GM23338 (cell line): Measurements from ENCODE around the gene HMCN2. TPM values are rescaled to one million over a fixed set of nuclear protein-coding genes. Genes with fewer than 3 reads are reported as not detected.

ENCODE experiments used
- ATAC-seq: fragments of 200-7000 bp; cut with Tn5 transposase; 3 replicates; pipeline ENCODE4 v1.9.1; 2020
- DNase-seq: peaks from one replicate; pipeline ENCODE4 v3.0.0-alpha.2; 2015; ENCODE audit warnings: low spot score
- H2AFZ ChIP-seq: fragments of 200-600 bp; sonication (generic); 2 replicates; pipeline ENCODE4 v1.8.0; 2016; ENCODE audit warnings: antibody characterized with exemption, mild to moderate bottlenecking, moderate library complexity
- H3F3A ChIP-seq: fragments of 200-600 bp; sonication (generic); replicated peaks from 2 replicates; pipeline ENCODE4 v1.8.0; 2017; ENCODE audit warnings: antibody characterized with exemption, mixed run types, low read depth
- H3K27ac ChIP-seq: fragments of 200-600 bp; sonication (generic); 2 replicates; pipeline ENCODE4 v1.6.1; 2016; ENCODE audit warnings: low read depth
- H3K27me3 ChIP-seq: fragments of 200-600 bp; sonication (generic); 2 replicates; pipeline ENCODE4 v1.8.0; 2016; ENCODE audit warnings: mild to moderate bottlenecking, mixed run types, moderate library complexity; ENCODE audit not compliant: insufficient read depth
- H3K36me3 ChIP-seq: fragments of 200-600 bp; sonication (generic); 2 replicates; pipeline ENCODE4 v1.8.0; 2016; ENCODE audit warnings: mild to moderate bottlenecking; ENCODE audit not compliant: insufficient read depth
- H3K4me1 ChIP-seq: fragments of 200-600 bp; sonication (generic); 2 replicates; pipeline ENCODE4 v1.8.0; 2016; ENCODE audit warnings: mild to moderate bottlenecking, moderate library complexity; ENCODE audit not compliant: insufficient read depth
- H3K4me2 ChIP-seq: fragments of 200-600 bp; sonication (generic); 2 replicates; pipeline ENCODE4 v1.7.1; 2017; ENCODE audit warnings: mixed run types
- H3K4me3 ChIP-seq: fragments of 200-600 bp; sonication (generic); 2 replicates; pipeline ENCODE4 v1.6.1; 2016; ENCODE audit warnings: mixed run types
- H3K79me2 ChIP-seq: fragments of 200-600 bp; sonication (generic); replicated peaks from 2 replicates; pipeline ENCODE4 v1.8.0; 2017; ENCODE audit warnings: mild to moderate bottlenecking; ENCODE audit not compliant: insufficient read depth
- H3K9me2 ChIP-seq: fragments of 200-600 bp; sonication (generic); 2 replicates; pipeline ENCODE4 v1.8.0; 2017; ENCODE audit not compliant: insufficient read depth
- H4K20me1 ChIP-seq: fragments of 200-600 bp; sonication (generic); replicated peaks from 2 replicates; pipeline ENCODE4 v1.8.0; 2017; ENCODE audit warnings: mild to moderate bottlenecking; ENCODE audit not compliant: insufficient read depth
- H3K27ac Mint-ChIP-seq: 2 replicates; pipeline ENCODE4 v1.8.0; 2020; ENCODE audit warnings: inconsistent platforms, mild to moderate bottlenecking, moderate library complexity, mixed read lengths
- H3K27me3 Mint-ChIP-seq: 3 replicates; pipeline ENCODE4 v1.8.0; 2022; ENCODE audit warnings: low read depth, mild to moderate bottlenecking, moderate library complexity, mixed read lengths, inconsistent platforms; ENCODE audit not compliant: insufficient read depth, poor library complexity
- H3K36me3 Mint-ChIP-seq: 3 replicates; pipeline ENCODE4 v1.8.0; 2021; ENCODE audit warnings: low read depth, mild to moderate bottlenecking, inconsistent platforms, moderate library complexity, mixed read lengths
- H3K4me1 Mint-ChIP-seq: 3 replicates; pipeline ENCODE4 v1.8.0; 2020; ENCODE audit warnings: mild to moderate bottlenecking, inconsistent platforms, mixed read lengths
- H3K4me3 Mint-ChIP-seq: 3 replicates; pipeline ENCODE4 v1.8.0; 2021; ENCODE audit warnings: moderate library complexity, mild to moderate bottlenecking, inconsistent platforms, mixed read lengths
- H3K9me3 Mint-ChIP-seq: 3 replicates; pipeline ENCODE4 v1.8.0; 2020; ENCODE audit warnings: moderate library complexity, mild to moderate bottlenecking, inconsistent platforms, mixed read lengths
- CREB1 ChIP-seq: fragments of 250-450 bp; sonication (Bioruptor Pico); IDR thresholded peaks from 2 replicates; pipeline ENCODE4 v1.5.0; 2020; ENCODE audit warnings: low read depth, mild to moderate bottlenecking, moderate library complexity
- EZH2 ChIP-seq: fragments of 200-600 bp; sonication (generic); IDR thresholded peaks from one replicate; pipeline ENCODE4 v1.8.0; 2017; ENCODE audit warnings: antibody characterized with exemption, mild to moderate bottlenecking, low read depth; ENCODE audit not compliant: unreplicated experiment
- JUNB ChIP-seq: IDR thresholded peaks from one replicate; pipeline ENCODE4 v1.6.1; 2016; ENCODE audit warnings: antibody characterized with exemption; ENCODE audit not compliant: unreplicated experiment
- NANOG ChIP-seq: IDR thresholded peaks from 2 replicates; pipeline ENCODE4 v1.6.1; 2016; ENCODE audit warnings: antibody characterized with exemption, borderline replicate concordance
- POLR2AphosphoS5 ChIP-seq: IDR thresholded peaks from 2 replicates; pipeline ENCODE4 v1.6.1; 2016; ENCODE audit warnings: antibody characterized with exemption, low read depth
- STAT1 ChIP-seq: IDR thresholded peaks from one replicate; pipeline ENCODE4 v1.6.1; 2016; ENCODE audit warnings: antibody characterized with exemption; ENCODE audit not compliant: unreplicated experiment
- ZNF114 ChIP-seq: fragments of 250-450 bp; sonication (Bioruptor Pico); IDR thresholded peaks from 2 replicates; pipeline ENCODE4 v1.5.0; 2020; ENCODE audit warnings: mild to moderate bottlenecking, moderate library complexity
- ZNF331 ChIP-seq: fragments of 250-450 bp; sonication (Bioruptor Pico); IDR thresholded peaks from 2 replicates; pipeline ENCODE4 v1.5.0; 2020; ENCODE audit warnings: low read depth, mild to moderate bottlenecking, moderate library complexity
- polyA plus RNA-seq: library from polyadenylated mRNA; unstranded; fragments of >200 nt; fragmentation: Nextera tagmentation; extraction: Ambion mirVana; gene quantifications from 2 replicates; pipeline ENCODE4 v1.2.1, GENCODE V29; 2016
- total RNA-seq: library from RNA; depleted of rRNA; stranded (reverse); fragments of >200 nt; shearing (Covaris generic); gene quantifications from 2 replicates; pipeline ENCODE4 v1.2.3, GENCODE V29; 2014
- TF ChIP-seq, protein P1 (sequence below): IDR thresholded peaks from 2 replicates; pipeline ENCODE4 v1.6.1; 2016; ENCODE audit warnings: antibody characterized with exemption
- TF ChIP-seq, protein P2 (sequence below), 2 experiments: fragments of 200-600 bp in 1 of 2; sonication (generic) in 1 of 2; conservative IDR thresholded peaks; 2 replicates each; pipeline versions ENCODE4 v1.5.1 to v1.6.1; 2016 to 2017; ENCODE audit warnings: antibody characterized with exemption in 2 of 2, low read depth in 2 of 2, mild to moderate bottlenecking in 2 of 2, moderate library complexity in 1 of 2
- TF ChIP-seq, protein P3 (sequence below): fragments of 250-450 bp; sonication (Bioruptor Pico); IDR thresholded peaks from 2 replicates; pipeline ENCODE4 v1.5.0; 2020; ENCODE audit warnings: mild to moderate bottlenecking, moderate library complexity

Gene HMCN2
- total and polyA plus RNA-seq, 2 experiments from 2014 or later: 1.3 to 4.7 TPM

DNA sequence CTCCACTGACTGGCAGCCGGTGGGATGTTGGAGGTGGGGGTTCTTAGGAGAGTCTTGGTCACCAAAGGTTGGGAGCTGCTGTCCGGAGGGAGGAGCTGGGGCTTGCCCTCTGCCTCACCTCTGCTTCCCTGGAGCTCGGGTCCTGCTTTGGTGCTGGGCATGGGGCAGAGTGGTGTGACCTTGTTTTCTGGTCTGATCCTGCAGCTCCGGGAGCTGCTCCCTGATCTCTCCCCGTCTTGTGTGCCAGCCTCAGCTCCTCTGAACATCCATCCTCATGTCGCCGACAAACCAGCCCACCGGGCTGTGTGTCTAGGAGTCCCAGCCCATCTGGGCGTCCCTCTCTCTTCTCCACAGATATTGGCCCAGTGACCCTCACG lies 18.7 kb downstream of the HMCN2 start:
- H3K27me3 Mint-ChIP-seq: peaks cover 15% of the 10 kb centered on the region
- TF ChIP-seq NANOG: no peak
- TF ChIP-seq ZNF114 (CRISPR knock-in tag): no peak
- TF ChIP-seq STAT1: no peak
- no peak for TF ChIP-seq ZNF331 (CRISPR knock-in tag)
- no peak for TF ChIP-seq POLR2AphosphoS5
- TF ChIP-seq CREB1 (CRISPR knock-in tag): no peak
- TF ChIP-seq, protein P1, sequence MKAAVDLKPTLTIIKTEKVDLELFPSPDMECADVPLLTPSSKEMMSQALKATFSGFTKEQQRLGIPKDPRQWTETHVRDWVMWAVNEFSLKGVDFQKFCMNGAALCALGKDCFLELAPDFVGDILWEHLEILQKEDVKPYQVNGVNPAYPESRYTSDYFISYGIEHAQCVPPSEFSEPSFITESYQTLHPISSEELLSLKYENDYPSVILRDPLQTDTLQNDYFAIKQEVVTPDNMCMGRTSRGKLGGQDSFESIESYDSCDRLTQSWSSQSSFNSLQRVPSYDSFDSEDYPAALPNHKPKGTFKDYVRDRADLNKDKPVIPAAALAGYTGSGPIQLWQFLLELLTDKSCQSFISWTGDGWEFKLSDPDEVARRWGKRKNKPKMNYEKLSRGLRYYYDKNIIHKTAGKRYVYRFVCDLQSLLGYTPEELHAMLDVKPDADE: no peak
- no peak for TF ChIP-seq EZH2
- no peak for TF ChIP-seq JUNB
- TF ChIP-seq, protein P2, sequence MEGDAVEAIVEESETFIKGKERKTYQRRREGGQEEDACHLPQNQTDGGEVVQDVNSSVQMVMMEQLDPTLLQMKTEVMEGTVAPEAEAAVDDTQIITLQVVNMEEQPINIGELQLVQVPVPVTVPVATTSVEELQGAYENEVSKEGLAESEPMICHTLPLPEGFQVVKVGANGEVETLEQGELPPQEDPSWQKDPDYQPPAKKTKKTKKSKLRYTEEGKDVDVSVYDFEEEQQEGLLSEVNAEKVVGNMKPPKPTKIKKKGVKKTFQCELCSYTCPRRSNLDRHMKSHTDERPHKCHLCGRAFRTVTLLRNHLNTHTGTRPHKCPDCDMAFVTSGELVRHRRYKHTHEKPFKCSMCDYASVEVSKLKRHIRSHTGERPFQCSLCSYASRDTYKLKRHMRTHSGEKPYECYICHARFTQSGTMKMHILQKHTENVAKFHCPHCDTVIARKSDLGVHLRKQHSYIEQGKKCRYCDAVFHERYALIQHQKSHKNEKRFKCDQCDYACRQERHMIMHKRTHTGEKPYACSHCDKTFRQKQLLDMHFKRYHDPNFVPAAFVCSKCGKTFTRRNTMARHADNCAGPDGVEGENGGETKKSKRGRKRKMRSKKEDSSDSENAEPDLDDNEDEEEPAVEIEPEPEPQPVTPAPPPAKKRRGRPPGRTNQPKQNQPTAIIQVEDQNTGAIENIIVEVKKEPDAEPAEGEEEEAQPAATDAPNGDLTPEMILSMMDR (conservative IDR thresholded peaks at IDR 0.05; ENCODE audit: low read depth in 2 of 2): no peak
- TF ChIP-seq, protein P3, sequence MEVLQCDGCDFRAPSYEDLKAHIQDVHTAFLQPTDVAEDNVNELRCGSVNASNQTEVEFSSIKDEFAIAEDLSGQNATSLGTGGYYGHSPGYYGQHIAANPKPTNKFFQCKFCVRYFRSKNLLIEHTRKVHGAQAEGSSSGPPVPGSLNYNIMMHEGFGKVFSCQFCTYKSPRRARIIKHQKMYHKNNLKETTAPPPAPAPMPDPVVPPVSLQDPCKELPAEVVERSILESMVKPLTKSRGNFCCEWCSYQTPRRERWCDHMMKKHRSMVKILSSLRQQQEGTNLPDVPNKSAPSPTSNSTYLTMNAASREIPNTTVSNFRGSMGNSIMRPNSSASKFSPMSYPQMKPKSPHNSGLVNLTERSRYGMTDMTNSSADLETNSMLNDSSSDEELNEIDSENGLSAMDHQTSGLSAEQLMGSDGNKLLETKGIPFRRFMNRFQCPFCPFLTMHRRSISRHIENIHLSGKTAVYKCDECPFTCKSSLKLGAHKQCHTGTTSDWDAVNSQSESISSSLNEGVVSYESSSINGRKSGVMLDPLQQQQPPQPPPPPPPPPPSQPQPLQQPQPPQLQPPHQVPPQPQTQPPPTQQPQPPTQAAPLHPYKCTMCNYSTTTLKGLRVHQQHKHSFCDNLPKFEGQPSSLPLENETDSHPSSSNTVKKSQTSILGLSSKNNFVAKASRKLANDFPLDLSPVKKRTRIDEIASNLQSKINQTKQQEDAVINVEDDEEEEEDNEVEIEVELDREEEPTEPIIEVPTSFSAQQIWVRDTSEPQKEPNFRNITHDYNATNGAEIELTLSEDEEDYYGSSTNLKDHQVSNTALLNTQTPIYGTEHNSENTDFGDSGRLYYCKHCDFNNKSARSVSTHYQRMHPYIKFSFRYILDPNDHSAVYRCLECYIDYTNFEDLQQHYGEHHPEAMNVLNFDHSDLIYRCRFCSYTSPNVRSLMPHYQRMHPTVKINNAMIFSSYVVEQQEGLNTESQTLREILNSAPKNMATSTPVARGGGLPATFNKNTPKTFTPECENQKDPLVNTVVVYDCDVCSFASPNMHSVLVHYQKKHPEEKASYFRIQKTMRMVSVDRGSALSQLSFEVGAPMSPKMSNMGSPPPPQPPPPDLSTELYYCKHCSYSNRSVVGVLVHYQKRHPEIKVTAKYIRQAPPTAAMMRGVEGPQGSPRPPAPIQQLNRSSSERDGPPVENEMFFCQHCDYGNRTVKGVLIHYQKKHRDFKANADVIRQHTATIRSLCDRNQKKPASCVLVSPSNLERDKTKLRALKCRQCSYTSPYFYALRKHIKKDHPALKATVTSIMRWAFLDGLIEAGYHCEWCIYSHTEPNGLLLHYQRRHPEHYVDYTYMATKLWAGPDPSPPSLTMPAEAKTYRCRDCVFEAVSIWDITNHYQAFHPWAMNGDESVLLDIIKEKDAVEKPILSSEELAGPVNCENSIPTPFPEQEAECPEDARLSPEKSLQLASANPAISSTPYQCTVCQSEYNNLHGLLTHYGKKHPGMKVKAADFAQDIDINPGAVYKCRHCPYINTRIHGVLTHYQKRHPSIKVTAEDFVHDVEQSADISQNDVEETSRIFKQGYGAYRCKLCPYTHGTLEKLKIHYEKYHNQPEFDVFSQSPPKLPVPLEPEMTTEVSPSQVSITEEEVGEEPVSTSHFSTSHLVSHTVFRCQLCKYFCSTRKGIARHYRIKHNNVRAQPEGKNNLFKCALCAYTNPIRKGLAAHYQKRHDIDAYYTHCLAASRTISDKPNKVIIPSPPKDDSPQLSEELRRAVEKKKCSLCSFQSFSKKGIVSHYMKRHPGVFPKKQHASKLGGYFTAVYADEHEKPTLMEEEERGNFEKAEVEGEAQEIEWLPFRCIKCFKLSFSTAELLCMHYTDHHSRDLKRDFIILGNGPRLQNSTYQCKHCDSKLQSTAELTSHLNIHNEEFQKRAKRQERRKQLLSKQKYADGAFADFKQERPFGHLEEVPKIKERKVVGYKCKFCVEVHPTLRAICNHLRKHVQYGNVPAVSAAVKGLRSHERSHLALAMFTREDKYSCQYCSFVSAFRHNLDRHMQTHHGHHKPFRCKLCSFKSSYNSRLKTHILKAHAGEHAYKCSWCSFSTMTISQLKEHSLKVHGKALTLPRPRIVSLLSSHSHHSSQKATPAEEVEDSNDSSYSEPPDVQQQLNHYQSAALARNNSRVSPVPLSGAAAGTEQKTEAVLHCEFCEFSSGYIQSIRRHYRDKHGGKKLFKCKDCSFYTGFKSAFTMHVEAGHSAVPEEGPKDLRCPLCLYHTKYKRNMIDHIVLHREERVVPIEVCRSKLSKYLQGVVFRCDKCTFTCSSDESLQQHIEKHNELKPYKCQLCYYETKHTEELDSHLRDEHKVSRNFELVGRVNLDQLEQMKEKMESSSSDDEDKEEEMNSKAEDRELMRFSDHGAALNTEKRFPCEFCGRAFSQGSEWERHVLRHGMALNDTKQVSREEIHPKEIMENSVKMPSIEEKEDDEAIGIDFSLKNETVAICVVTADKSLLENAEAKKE (CRISPR knock-in tag): no peak
- H3K4me1 ChIP-seq: no peaks in the 10 kb centered on the region
- no peaks in the 10 kb centered on the region for H3F3A ChIP-seq
- H4K20me1 ChIP-seq: no peaks in the 10 kb centered on the region
- H3K4me1 Mint-ChIP-seq: peaks cover 21% of the 10 kb centered on the region
- no peaks in the 10 kb centered on the region for H3K27me3 ChIP-seq
- no peaks in the 10 kb centered on the region for H3K36me3 ChIP-seq
- DNase-seq (no peak), ATAC-seq (no peak)
- H3K9me2 ChIP-seq: no peaks in the 10 kb centered on the region
- no peaks in the 10 kb centered on the region for H3K79me2 ChIP-seq
- no peak overlapping the region for H2AFZ ChIP-seq
- no peaks in the 10 kb centered on the region for H3K9me3 Mint-ChIP-seq
- H3K4me3 Mint-ChIP-seq: no peak overlapping the region
- no peak overlapping the region for H3K4me2 ChIP-seq
- no peak overlapping the region for H3K4me3 ChIP-seq
- no peak overlapping the region; the same call in 1 of the 2 replicates for H3K27ac Mint-ChIP-seq
- no peak overlapping the region for H3K27ac ChIP-seq
- peaks cover 7% of the 10 kb centered on the region; the same call in 2 of the 3 replicates for H3K36me3 Mint-ChIP-seq
